Mononuclear cell (primary cell): ENCODE results near the gene GRK4. TPM values are rescaled to one million over a fixed set of nuclear protein-coding genes. Genes with fewer than 3 reads are reported as not detected.
"Not testable (repeated sequence)": the region's sequence is repeated elsewhere in the genome, so short reads cannot be mapped to it uniquely, and the experiment has no call there.

Experiments used
- H3K27me3 ChIP-seq: 2 replicates; pipeline ENCODE4 v1.6.0; 2011; ENCODE audit warnings: low read length, control low read depth; ENCODE audit not compliant: insufficient read depth
- H3K4me1 ChIP-seq: 2 replicates; pipeline ENCODE4 v1.5.1; 2011; ENCODE audit warnings: mild to moderate bottlenecking, low read length, control low read depth; ENCODE audit not compliant: insufficient read depth
- H3K4me3 ChIP-seq: 2 replicates; pipeline ENCODE4 v1.5.1; 2011; ENCODE audit warnings: mild to moderate bottlenecking, low read length, moderate library complexity
- H3K9me3 ChIP-seq: 2 replicates; pipeline ENCODE4 v1.5.1; 2011; ENCODE audit warnings: low read depth, mild to moderate bottlenecking, control low read depth, low read length
- total RNA-seq: library from RNA; depleted of rRNA; stranded (reverse); fragments of >200 nt; gene quantifications from one replicate; pipeline ENCODE4 v1.2.3, GENCODE V29; 2012

GRK4 gene
- total RNA-seq, 1 donor: 1.7 TPM

- H3K9me3 ChIP-seq: no peaks in the 10 kb centered on the region
- H3K4me3 ChIP-seq: no peak overlapping the region
- no peaks in the 10 kb centered on the region for H3K27me3 ChIP-seq
- H3K4me1 ChIP-seq: no peaks in the 10 kb centered on the region
These were observed 19.3 kb upstream of the GRK4 start for GRCh38 chr4:2944091-2944482.

DNA sequence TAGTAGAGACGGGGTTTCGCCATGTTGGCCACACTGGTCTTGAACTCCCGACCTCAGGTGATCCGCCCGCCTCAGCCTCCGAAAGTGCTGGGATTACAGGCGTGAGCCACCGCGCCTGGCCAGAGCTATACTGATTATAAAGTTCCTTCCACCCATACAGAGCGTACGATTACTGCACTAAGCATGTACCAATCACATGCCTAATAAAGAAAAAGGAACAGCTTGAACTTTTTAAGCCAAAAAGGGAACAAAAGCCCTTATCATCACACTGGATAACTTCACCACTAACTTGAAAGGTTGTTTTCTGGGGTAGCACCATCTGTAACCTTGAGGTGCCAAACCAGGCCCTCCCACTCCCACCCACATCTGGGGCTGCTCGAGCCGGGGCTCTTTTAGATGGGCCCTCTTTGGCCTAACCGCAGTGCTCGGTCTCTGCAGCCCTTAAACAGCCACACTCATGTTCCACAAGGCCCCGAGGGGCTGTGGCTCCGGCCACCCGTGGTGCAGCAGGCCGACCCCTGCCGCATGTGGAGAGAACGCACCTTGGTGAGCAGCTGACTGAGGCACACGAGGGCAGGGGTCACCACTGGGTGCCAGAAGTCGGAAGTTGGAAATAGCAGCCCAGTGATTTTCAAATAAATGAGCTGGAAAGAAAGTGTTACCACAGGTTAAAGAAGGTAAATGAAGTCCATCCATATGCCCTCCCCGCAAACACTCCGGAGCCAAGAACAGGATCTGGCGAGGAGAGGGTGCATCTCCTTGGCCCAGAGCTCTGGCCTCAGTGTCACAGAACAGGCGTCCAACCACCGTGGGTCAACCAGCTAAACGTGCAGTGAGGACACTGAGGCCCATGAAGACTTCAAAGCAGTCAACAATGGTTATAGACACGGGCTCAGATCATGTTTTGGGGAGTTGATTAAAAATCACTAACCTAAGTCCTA lies 18.5 kb upstream of the GRK4 start:
- Histone ChIP-seq H3K4me3 (no peak overlapping the region), H3K9me3 (no peaks in the 10 kb centered on the region)

GRCh38 chr4:2945619-2946604 lies 17.5 kb upstream of the GRK4 start:
- H3K27me3 ChIP-seq, H3K4me1 ChIP-seq, H3K4me3 ChIP-seq, H3K9me3 ChIP-seq: not testable (repeated sequence)

More for the DNA sequence above, 18.5 kb upstream of the GRK4 start:
- no peaks in the 10 kb centered on the region for H3K4me1 ChIP-seq
- no peaks in the 10 kb centered on the region for H3K27me3 ChIP-seq

- no peaks in the 10 kb centered on the region for H3K4me1 ChIP-seq
- H3K9me3 ChIP-seq: no peaks in the 10 kb centered on the region
- H3K4me3 ChIP-seq: no peak overlapping the region
- H3K27me3 ChIP-seq: no peaks in the 10 kb centered on the region
These were observed 16.4 kb upstream of the GRK4 start for GRCh38 chr4:2946812-2947600.

GRCh38 chr4:2947926-2948325 lies 15.4 kb upstream of the GRK4 start:
- H3K4me3 ChIP-seq: no peak overlapping the region
- no peaks in the 10 kb centered on the region for H3K9me3 ChIP-seq
- H3K27me3 ChIP-seq: no peaks in the 10 kb centered on the region
- H3K4me1 ChIP-seq: no peaks in the 10 kb centered on the region

DNA sequence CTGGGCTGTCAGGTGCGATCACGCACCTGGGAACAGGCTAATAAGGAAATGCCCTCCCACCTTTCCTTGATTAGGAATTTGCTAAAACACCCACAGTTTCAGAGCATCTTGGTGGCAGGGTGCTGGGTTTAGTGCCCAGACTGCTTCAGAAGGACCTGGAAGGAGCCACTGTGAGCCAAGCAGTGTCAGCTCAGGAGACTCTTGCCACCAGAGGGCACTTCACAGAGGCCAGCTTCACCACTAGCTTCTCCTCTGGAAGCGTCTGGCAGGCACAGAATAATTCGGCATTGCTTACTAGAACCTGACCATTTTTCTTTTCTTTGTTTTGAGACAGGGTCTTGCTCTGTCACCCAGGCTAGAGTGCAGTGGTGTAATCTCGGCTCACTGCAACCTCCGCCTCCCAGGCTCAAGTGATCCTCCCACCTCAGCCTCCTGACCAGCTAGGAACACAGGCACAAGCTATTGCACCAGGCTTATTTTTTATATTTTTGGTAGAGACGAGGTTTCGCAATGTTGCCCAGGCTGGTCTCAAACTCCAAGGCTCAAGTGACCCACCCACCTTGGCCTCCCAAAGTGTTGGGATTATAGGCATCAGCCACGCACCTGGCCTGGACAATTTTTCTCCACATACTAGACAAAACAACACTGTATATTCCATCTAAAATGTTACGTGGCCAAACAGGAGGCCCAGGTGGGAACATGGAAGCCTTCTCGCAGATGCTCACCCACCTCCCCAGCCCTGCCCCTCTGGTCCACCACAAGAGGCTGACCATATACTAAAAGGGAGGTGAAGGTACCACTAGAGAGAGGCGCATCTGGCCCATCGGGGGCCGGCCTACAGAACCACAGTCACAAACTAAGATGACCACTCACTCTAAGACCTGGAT lies 14.2 kb upstream of the GRK4 start:
- no peaks in the 10 kb centered on the region for H3K27me3 ChIP-seq
- no peak overlapping the region for H3K4me3 ChIP-seq
- no peaks in the 10 kb centered on the region for H3K9me3 ChIP-seq
- no peaks in the 10 kb centered on the region for H3K4me1 ChIP-seq

DNA sequence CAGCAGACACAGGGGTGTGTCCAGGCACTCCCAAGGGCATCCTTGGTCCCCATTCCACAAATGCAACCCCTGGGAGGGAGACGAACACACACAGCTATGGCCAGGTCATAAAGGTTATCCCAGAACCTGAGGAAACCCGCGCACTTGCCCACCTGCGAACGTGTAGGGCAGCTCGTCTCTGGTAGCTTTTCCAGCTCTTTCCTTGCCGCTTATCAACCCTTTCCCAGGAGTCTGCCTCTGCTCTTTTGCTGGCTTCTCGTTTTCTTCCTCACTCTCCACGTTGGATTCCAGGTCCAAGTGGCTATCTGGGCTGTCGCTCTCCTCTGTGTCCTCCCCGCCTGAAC lies 13.6 kb upstream of the GRK4 start:
- Histone ChIP-seq H3K4me3 (no peak overlapping the region), H3K9me3 (no peaks in the 10 kb centered on the region), H3K27me3 (no peaks in the 10 kb centered on the region), H3K4me1 (peaks cover 4% of the 10 kb centered on the region)

DNA sequence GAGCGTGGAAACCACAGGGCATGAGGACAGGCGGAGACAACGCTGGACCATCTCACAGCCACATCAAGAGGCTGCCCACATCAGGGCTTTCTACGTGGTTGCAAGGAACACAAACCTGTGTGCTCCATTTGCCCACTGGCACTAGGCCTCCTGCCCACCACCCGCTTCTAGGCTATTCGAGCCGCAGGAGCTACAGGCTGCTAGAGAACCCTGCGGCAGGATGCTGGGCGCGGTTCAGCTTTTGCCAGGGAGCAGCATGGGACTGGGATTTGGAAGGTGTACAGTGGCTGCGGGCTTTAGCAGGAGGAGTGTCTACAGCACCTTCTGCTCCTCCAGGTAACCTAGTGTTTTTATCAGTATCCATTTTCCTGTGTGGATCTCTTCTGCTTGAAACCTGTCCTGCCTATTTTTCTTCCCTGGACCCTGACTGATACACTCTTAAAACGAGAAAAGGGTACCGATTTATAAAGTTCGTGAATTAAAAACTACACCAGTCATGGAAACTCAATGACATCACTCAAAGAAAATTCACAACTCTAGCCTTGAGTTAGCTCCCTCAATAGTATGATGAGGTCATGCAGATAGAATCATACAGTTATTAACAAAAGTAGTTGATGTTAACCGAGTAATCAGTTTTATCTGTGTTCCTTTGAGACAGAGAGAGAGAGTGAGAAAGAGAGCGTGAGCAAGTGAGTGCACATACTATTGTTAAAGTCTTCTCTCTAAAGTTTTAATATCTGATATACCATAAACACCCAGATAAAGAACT lies 13.0 kb upstream of the GRK4 start:
- no peak overlapping the region for H3K4me3 ChIP-seq

DNA sequence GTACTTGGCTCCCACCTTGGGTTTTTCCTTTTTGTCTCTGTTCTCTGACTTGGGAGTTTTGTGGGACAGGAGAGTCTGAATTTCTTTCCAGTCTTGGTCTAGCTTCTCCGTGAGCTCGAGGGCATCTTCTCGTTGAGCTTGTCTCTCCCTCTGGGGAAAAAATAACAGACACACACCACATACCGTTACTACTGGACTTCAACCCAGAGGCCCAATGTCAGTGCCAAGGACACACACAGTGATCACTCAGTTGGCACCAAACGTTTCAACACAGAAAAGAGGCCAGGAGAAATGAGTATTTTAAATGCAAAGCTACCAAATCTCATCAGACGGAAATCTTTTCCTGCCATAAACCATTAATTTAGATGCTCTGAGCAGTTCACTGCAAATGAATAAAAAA lies 9.9 kb upstream of the GRK4 start:
- Histone ChIP-seq H3K4me3 (no peak overlapping the region), H3K27me3 (no peaks in the 10 kb centered on the region), H3K9me3 (no peaks in the 10 kb centered on the region), H3K4me1 (peaks cover 4% of the 10 kb centered on the region)

More for the DNA sequence above, 13.0 kb upstream of the GRK4 start:
- Histone ChIP-seq H3K9me3 (no peaks in the 10 kb centered on the region), H3K27me3 (no peaks in the 10 kb centered on the region), H3K4me1 (peaks cover 4% of the 10 kb centered on the region)

DNA sequence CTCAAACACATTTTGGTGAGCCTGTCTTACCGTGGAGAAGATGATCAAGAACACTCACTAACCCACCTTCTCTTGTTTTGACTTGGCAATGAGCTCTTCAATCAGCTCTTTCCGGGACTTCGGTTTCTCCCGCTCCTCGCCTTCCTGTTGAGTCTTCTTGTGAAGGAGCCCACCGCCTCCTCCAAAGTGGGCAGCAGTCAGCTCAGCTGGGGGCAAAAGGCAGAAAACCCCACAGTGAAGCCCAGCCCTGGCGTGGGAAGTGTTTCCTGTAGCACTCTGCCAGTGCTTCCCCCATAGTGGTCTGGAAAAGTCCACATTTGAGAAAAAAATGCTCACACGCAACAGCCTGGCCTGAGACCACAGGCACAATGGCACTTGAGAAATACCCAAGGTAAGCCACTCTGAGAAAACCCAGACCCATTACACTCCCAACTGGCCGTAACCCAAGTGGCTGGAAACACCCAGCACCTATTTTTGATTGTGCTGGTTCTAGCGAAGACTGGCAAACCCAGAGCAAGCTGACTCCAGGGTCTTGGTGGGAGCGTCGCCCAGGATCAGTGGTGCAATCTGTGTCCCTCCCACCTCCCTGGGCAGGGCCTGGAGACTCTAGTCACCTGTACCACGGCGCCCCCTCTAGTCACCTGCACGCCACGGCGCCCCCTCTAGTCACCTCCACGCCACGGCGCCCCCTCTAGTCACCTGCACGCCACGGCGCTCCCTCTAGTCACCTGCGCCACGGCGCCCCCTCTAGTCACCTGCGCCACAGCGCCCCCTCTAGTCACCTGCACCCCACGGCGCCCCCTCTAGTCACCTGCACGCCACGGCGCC lies 8.8 kb upstream of the GRK4 start:
- Histone ChIP-seq H3K4me3 (no peak overlapping the region), H3K27me3 (no peaks in the 10 kb centered on the region), H3K9me3 (no peaks in the 10 kb centered on the region), H3K4me1 (peaks cover 4% of the 10 kb centered on the region)

- not testable (repeated sequence) for H3K27me3 ChIP-seq, H3K4me1 ChIP-seq, H3K4me3 ChIP-seq, H3K9me3 ChIP-seq
These were observed 8.0 kb upstream of the GRK4 start for GRCh38 chr4:2955186-2956044.

DNA sequence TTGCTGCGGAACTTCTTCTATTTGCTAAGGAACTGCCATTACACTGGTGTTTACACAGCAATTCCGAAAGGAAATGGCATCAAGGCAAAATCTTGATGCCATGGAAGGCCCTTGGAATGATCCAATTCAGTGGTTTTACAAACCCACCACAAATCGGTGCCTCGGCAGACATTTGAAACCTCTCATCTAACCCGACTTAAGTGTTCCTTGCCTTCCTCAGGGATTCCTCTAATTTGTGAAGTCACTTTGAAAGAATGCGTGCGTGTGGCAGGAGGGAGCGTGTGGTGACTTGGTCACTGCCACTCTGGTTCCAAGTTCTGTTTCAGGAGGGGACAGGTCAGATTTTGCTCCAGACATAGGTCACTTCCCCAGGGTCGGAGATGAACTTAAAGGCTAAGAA lies 4.9 kb upstream of the GRK4 start:
- H3K4me1 ChIP-seq: peaks cover 22% of the 10 kb centered on the region
- H3K27me3 ChIP-seq: no peaks in the 10 kb centered on the region
- H3K4me3 ChIP-seq: no peak overlapping the region
- H3K9me3 ChIP-seq: no peaks in the 10 kb centered on the region
